Activated CD8-positive, alpha-beta memory T cell treated with anti-CD3 and anti-CD28 coated beads, Interleukin-2, amount 50 U/mL, for 24 hours (primary cell): ENCODE results near the gene YWHAB.

Source experiments
- DNase-seq: peaks from one replicate; pipeline ENCODE4 v3.0.0-alpha.2; 2020; ENCODE audit errors: extremely low read depth

Gene YWHAB

DNA sequence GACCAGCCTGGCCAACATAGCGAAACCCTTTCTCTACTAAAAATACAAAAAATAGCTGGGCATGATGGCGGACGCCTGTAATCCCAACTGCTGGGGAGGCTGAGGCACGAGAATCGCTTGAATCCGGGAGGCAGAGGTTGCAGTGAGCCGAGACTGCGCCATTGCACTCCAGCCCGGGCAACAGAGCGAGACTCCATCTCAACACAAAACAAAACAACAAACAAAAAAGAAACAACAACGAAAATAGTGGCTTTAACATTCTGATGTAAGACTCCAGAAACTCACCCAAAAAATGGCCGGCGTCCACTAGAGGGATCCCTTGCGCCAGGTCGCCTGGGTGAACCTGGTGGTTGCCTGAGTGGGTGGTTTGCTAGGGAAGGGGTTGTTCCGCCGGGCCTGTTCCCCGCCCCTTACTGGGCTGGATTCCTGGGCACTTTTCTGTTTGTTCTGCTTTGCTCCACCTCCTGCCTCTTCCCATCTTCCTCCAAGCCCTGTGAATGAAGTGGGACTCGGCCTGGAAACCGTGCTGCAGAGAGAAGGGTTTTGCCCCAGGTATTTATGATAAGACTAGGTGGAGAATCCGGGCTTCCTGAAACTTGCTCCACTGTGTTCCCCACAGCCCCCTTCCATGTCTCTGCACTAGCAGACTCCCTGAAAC is 25.9 kb downstream of the YWHAB start:
- no peak for DNase-seq

DNA sequence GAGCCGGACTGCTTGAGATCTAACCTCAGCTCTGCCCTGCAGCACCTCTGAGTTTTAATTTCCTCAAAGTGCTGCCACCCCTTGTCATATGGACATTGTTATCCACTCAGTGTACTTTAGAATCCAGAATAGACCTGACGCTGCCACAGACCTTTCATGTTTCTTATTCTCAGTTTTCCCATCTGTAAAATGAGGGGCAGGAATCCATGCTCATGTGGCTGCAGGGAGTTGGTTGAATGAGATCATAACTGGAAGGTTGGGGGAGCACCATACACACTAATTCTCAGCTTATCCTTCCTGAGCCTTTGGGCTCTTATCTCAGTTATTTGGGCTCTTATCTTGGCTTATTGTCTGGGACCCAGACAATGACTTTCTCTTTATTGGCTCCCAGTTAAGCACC is 26.7 kb downstream of the YWHAB start:
- DNase-seq = no peak

DNA sequence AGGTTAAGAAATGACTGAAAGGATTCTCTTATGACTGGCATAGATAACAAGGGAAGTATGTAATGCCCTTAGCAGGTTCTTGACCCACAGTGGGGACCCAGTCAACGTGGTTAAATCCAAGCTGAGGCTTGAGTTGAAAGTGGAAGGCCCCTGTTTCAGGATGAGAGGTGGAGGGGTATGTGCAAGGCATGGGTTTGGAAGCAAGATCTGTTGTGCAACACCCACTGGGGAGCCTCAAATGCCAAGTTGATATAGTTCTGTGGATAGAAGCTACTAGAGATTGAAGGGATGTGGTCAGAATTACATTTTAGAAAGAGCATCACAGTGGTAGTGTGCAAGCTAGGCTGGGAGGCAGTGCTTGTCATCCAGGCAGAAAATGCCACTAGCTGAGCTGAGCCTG is 29.4 kb downstream of the YWHAB start:
- DNase-seq = no peak

DNA sequence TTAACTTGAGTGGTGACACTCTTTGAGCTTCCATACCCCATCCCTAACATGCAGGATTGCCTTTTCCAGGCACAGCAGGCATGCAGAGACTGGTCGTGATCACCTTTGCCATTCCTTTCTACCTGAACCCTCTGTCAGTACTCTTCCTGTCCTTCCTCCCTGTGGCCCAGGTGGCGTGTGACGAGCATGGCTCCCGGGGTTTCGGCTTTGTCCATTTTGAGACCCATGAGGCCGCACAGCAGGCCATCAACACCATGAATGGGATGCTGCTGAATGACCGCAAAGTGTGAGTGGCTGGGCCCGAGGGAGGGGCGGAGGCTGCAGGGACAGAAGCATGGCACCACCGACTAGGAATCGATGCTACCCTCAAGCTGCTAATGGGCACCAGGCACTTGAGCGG is 31.1 kb downstream of the YWHAB start:
- no peak for DNase-seq

DNA sequence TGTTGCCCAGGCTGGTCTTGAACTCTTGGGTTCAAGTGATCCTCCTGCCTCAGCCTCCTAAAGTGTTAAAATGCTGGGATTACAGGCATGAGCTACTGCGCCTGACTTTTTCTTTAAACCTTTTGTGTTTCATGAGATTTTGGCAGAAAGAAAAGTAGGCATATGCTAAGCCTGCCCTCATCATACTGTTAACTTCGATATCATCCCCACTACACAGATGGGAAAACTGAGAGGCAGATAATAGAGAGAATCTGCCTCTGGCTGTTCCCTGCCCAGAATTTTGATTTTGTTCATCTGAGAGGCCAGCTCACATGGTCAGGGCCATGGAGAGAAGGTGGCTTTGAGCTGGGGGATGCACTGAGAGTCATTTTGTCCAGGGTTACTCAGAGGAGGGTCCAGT is 31.9 kb downstream of the YWHAB start:
- DNase-seq = no peak

DNA sequence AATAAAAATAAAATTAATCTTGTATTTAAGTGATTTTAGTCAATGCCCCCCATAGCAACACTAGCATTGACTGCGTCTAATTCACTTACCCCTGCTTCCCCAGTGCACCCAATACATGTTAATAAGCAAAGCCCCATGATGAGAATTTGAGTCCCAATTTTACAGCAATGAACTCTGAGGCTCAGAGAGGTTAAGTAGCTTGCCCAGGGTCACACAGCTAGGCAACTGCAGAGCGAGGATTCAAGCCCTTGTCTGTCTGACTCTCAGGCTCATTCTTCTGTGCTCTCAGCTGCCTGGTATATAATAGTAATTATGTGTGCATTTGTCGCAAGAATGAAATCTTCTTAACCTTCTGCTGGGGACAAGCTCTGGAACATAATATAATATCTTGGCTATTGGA is 32.8 kb downstream of the YWHAB start:
- DNase-seq = no peak

DNA sequence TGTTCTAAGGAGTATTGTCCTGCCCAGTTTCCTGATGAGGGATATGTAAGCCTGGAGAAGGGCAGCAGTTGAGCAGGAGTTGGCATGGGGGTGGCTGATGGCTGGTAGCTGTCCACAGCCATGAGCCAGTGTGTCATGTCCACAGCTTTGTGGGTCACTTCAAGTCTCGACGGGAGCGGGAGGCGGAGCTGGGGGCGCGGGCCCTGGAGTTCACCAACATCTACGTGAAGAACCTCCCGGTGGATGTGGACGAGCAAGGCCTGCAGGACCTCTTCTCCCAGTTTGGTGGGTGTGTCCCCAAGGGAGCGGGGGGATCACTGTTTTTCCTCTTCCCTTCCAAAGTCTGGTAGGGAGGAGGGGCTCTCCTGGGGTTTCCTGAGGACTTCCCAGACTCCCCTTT is 33.3 kb downstream of the YWHAB start:
- no peak for DNase-seq

DNA sequence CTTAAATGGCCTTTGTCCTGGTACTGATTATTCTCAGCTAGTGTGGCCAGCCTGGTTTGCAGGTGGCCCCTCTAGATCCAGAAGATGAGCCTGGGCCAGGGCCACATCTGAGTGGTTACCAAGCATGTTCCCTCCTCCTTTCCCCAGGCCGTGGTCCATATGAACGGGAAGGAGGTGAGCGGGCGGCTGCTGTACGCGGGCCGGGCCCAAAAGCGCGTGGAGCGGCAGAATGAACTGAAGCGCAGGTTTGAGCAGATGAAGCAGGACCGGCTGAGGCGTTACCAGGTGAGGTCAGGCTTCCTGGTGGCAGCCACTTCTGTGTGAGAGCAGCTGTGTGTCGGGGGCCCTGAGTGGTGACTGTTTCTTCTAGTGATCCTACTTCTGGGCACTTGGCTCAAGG is 35.9 kb downstream of the YWHAB start:
- DNase-seq = no peak

DNA sequence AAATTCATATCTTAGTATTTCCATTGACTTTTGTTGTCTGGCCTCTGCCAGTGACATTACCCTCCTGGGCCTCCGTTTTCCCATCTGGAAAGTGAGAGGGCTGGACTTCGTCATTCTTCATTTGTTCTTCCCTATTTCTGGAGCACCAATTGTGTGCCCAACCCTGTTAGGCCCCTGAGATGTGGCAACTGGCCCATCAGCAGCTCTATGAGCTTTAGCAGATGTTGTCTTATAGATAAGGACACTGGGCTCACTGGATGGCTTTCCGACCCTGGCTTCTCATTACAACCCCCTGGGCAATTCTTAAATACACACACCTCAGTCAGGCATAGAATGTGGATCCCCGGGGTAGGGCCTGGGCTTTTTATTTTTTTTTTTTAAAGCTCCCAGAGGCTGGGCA is 39.0 kb downstream of the YWHAB start:
- no peak for DNase-seq

DNA sequence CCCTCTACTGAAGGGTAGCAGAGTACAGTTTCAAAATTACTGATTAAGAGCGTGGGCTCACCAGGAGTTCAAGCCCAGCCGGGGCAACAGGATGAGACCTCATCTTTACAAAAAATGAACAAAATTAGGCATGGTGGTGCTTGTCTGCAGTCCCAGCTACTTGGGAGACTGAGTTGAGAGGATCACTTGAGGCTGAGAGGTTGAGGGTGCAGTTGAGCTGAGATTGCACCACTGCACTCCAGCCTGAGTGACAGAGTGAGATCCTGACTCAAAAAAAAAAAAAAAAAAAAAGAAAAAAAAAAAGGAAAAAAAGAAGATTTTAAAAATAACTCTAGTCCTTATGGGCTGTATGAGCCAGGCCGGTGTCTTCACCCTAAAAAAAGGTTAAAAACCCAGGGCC is 43.1 kb downstream of the YWHAB start:
- DNase-seq = no peak

DNA sequence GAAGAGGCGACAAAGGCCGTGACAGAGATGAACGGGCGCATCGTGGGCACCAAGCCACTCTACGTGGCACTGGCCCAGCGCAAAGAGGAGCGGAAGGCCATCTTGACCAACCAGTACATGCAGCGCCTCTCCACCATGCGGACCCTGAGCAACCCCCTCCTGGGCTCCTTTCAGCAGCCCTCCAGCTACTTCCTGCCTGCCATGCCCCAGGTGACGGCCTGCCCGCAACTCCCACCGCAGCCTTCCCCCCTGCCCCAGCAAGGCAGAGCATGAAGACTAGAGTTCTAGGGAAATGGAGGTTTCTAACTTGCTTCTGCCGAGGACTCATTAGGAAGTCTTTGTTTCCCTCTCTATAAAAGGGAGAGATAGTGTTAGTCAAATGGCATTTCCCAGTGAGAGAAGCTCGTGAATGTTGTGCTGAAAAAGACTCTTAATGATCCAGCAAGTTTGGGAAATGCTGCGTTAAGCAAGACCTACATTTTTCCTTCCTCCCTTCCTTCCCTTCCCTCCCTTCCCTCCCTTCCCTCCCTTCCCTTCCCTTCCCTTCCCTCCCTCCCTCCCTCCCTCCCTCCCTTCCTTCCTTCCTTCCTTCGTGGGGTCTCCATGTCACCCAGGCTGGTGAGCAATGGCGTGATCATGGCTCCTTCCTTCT is 45.1 kb downstream of the YWHAB start:
- no peak for DNase-seq

DNA sequence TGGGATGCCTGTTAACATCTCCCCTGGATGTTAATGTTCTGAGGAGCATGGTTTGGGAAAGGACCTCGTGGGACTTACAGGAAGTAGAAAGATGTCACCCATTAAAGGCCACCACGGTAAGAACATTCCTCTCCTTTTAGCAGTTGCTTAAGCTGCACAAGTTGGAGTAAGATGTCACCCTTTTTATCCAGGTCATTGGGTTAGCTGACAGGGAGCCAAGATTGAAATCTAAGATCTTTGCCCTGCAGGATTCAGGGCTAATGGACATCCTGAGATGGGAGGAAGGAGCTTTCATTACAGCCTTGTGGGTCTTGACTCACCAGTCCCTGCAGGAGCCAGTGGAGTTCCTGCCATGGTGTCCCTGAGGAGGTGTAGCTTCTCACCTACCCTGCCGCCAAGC is 46.4 kb downstream of the YWHAB start:
- DNase-seq = no peak

DNA sequence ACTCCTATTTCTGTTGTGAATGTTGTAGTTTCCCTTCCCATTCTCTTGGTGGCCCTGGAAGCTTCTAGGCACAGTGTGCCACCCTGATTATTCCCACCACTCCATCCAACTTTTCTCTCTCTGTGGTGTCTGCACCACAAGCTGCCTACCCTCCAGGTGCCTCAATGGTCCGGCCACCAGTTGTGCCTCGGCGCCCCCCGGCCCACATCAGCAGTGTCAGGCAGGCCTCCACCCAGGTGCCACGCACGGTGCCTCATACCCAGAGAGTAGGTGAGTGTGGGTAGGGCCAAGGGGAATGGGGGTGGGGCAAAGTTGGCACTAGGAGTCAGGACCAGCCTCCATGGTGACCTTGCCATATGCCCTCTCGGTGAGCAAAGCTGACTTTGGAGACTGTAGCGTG is 47.4 kb downstream of the YWHAB start:
- DNase-seq = no peak

DNA sequence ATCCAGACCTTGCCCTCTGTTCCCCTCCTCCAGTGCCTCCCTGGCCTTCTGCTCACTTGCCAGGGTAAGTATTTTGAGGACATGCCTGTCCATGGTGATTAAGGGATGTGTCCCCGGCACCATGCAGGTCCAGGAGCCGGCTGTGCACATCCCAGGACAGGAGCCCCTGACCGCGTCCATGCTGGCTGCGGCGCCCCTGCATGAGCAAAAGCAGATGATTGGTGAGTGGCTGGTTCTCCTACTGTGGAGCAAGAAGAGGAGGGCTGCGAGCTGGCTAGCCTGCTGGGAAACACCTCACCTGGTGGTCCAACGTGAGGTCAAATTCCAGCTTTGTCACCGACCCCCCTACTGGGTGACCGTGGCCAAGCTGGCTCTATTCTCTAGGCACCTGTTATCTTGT is 51.0 kb downstream of the YWHAB start:
- no peak for DNase-seq

DNA sequence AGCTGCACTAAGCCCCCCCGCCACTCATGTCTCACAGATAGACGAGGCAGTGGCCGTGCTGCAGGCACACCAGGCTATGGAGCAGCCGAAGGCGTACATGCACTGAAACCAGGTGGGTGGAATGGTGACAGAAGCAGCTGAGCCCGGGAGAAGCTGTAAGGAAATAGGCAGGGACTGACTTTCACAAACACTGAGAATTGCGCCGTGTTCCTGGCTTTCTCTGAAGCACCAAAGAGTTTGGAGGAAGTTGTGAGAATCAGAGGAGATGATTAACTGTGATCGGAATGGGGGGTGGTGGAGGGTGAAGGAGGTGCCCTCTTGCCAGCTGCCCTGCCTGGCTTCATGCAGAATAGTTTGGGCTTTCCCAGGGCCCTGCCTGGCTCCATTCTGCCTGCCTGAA is 53.1 kb downstream of the YWHAB start:
- no peak for DNase-seq

DNA sequence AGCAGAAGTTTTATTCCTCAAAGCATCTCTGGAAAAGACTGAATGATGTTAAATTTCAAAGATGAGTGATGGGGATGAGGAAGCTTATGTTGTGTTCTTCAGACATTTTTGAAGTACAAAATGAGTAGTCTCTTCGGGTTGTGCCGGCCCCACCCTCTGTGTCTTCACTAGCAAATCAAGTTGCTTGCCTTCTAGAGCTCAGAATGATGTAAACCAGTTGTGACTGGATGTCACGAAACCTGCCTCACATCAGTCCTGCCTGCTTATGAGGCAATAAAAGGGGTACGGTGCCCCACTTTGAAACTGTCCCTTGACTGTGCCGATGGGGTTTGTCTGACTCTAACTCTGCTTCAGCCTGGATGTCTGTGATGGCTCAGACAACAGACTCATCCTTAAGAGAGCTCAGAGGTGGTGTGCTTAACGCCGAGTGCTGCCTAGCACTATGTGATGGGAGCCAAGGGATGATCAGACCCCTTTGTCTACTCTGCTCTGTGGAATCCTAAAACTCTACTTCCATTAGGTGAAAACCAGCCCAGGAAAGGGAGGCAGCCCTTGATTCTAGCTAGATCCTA is 55.7 kb downstream of the YWHAB start:
- no peak for DNase-seq

DNA sequence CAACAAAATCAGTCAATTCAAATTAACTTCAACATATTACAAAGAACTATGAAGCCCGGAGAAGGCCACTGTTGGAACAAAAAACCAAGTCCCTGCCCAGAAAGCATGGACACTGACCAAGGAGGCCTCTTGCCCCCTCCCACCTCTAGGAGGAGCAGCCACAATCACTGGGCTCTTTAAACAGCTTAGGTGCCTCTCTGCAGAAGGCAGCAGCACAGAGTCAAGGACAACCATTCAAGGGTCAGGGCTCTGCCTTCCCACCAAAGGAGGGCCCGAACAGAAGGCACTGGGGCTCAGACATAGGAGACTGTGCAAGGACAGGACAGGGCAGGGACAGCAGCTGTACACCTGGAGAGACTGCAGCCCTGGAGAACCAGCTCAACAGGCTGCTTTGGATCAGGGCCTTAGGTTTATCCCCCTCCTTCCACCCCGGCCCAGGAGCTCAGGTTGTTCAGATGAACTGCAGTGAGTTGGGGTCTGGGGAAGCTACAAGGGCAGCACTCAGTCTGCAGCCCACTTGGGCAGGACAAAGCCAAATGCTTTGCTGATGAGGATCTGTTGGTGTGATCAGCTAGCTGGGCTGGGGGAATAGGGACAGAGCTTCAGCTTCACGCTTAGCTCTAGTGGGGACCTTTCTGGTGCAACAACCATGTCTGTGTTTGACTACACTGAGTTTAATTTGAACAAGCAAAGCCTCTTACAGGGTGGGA is 56.9 kb downstream of the YWHAB start:
- no peak for DNase-seq

DNA sequence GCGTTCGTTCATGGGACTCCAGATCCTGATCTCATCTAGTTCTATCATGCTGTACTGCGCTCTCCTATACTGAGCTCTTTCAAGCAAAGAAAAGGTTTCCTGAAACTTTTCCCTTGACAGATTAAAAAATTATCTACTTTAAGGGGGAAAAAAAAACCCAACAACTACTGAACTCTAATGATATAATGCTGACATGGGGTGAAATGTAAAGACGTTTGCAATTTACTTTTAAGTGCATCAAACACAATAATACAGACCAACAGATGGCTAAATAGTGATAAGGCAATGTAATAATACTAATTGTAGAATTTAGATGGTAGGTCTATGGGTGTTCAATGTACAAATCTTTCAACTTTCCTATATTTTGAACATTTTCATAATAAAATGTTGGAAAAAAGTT is 58.3 kb downstream of the YWHAB start:
- no peak for DNase-seq

DNA sequence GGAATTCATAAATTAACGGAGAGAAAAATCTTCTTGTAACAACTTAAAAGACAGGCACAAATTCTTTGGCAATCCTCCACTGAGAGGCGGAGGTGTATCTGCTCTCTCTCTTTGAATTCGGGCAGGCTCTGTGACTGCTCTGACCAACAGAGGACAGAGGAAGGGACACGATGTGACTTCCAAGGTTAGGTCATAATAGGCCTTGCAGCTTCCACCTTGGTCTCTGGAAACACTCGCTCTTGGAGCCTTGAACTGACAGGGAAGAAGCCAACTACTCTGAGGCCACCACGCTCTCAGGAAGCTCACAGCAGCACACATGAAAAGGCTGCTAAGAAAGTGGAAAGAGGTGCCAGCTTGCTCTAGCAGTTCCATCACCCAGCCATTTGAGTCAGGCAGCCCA is 59.8 kb downstream of the YWHAB start:
- DNase-seq = no peak

DNA sequence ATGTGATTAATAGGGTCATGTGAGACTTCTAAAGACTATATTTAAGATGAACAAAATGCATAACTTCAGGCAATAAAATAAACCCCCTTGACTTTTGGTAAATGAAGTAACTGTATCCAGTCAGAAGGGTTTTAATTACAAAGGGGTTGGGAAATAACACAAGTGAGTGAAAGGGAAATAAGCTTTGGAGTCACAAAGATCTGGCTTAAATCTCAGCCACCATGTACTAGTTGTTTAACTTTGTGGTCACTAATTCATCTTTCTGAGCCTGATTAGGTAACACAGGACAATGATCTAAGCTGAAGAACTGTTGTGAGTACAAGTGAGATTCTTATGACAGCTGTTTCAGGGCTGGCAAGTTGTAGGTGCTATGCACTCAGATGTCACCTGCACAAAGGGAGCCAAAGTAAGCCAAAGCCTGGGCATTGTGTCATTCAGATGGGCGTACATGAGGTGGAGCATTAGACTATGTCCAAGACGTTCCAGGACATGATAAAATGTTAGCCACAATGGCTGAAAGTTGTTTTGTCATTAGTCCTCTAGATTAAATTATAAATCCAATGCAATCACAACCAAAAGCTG is 60.9 kb downstream of the YWHAB start:
- no peak for DNase-seq

DNA sequence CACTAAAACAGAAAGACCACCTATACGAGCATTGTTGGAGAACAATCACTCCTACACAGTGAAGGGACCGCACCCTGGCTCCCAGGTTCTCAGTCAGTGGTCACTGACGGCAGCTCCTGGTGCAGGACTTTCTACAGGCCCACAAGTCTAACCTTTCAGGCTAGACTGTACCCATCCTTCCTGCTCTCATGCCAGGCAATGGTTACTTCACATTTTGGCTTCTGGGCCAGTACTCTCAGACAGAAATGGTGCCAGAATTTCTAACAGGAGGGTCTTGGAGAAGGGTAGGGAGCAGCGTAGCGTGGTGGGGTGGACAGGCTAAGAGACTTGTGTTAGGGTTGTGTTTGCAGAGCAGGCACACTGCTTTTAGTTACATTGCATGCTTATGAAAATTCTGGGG is 62.6 kb downstream of the YWHAB start:
- no peak for DNase-seq

DNA sequence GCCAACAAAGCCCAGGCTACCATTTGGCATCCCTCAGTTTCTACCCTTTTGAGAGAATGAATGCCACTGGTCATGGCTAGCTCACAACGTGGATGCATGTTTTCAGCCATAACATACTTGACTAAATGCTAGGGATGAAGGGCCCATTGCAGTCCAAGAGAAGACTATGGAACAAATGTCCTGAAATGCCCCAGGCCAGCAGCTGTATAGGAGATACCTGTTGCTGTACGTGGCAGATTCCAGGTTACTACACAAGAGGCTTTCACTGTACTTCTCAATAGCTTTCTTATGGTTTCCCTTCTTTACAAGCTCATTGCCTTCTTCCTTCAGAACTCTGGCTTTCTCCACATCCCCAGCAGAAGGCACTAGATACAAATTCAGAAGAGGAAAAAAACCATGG is 63.0 kb downstream of the YWHAB start:
- no peak for DNase-seq

DNA sequence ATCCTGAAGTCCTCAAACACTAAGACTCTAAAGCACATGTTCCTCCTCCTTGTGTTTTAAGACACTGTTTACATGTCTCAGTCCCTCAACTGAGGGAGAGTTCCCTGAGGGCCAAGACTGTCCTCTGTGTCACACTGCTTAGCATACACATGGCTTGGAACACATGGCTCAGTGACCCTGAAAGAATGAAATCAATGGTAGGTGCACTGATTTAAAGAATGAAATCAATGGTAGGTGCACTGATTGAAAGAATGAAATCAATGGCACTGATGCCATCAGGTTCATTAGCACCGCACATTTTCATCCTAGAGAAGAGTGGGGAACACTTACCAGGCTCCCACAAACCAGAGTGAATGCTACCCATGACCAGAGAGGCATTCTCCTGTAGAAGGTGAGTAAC is 64.9 kb downstream of the YWHAB start:
- no peak for DNase-seq
